GM12878 (cell line): ENCODE measurements around the gene OCRL. TPM values are rescaled to one million over a fixed set of nuclear protein-coding genes. Genes with fewer than 3 reads are reported as not detected.

Experiments
- ATAC-seq: fragments of 200-7000 bp; cut with Tn5 transposase; 3 replicates; pipeline ENCODE4 v1.9.1; 2020; ENCODE audit warnings: mild to moderate bottlenecking, moderate library complexity
- BruUV-seq: library from RNA; stranded (reverse); fragments of 400-500 nt; replicated peaks from 2 replicates; lab custom pipeline; 2021; lab: Mats Ljungman, UMichigan
- CTCF ChIA-PET: fragments of 300-600 bp; sonication (Branson Sonifier 250); formaldehyde crosslinking; extraction: SDS; loops from one replicate; lab custom pipeline; 2021; ENCODE audit warnings: inconsistent platforms; lab: Yijun Ruan, JAX
- POLR2A ChIA-PET: fragments of 350-600 bp; formaldehyde crosslinking; extraction: SDS; loops from one replicate; lab custom pipeline; 2021; ENCODE audit warnings: inconsistent platforms; lab: Charles Lee
- RAD21 ChIA-PET: fragments of 300-600 bp; sonication (Branson Sonifier 250); formaldehyde crosslinking; loops from one replicate; lab custom pipeline; 2023; ENCODE audit warnings: antibody characterized with exemption; ENCODE audit not compliant: unreplicated experiment; lab: Charles Lee
- SMC1A ChIA-PET: fragments of 300-600 bp; sonication (Branson Sonifier 250); formaldehyde crosslinking; loops from one replicate; lab custom pipeline; 2023; ENCODE audit not compliant: unreplicated experiment, uncharacterized antibody; lab: Charles Lee
- DNase-seq: peaks from one replicate; pipeline ENCODE4 v3.0.0-alpha.2; 2011; ENCODE audit warnings: low read depth, low spot score
- FAIRE-seq: peaks from 3 replicates; lab custom pipeline; 2011; peaks lifted over from hg19 to GRCh38; lab: Jason Lieb, UNC
- H2AFZ ChIP-seq: 2 replicates; pipeline ENCODE4 v1.6.0; 2011; ENCODE audit warnings: low read depth, low read length, control low read depth; ENCODE audit not compliant: control insufficient read depth
- H3K27ac ChIP-seq: 2 replicates; pipeline ENCODE4 v1.5.1; 2011; ENCODE audit warnings: control low read depth; ENCODE audit not compliant: control insufficient read depth, insufficient read depth
- H3K27me3 ChIP-seq, 2 experiments: replicated peaks in 1 of 2; 2 replicates each; pipeline versions ENCODE4 v1.6.0 to v1.6.1; 2011; ENCODE audit warnings: low read length in 1 of 2; ENCODE audit not compliant: control insufficient read depth in 2 of 2, insufficient read depth in 2 of 2
- H3K36me3 ChIP-seq, 2 experiments: 2 replicates each; pipeline ENCODE4 v1.5.1; 2011; ENCODE audit warnings: low read length in 1 of 2; ENCODE audit not compliant: control insufficient read depth in 2 of 2, insufficient read depth in 2 of 2
- H3K4me1 ChIP-seq: 2 replicates; pipeline ENCODE4 v1.6.1; 2011; ENCODE audit warnings: mild to moderate bottlenecking, low read length, moderate library complexity, mixed read lengths; ENCODE audit not compliant: control insufficient read depth, insufficient read depth
- H3K4me2 ChIP-seq: 2 replicates; pipeline ENCODE4 v1.6.0; 2011; ENCODE audit warnings: control low read depth; ENCODE audit not compliant: control insufficient read depth, insufficient read depth
- H3K4me3 ChIP-seq: fragments of 200-600 bp; sonication (generic); 2 replicates; pipeline ENCODE4 v1.5.1; 2016
- H3K79me2 ChIP-seq: 2 replicates; pipeline ENCODE4 v1.6.0; 2011; ENCODE audit warnings: low read length; ENCODE audit not compliant: control insufficient read depth, insufficient read depth
- H3K9ac ChIP-seq: 2 replicates; pipeline ENCODE4 v1.8.0; 2011; ENCODE audit warnings: low read length, control low read depth, mixed read lengths; ENCODE audit not compliant: control insufficient read depth, insufficient read depth
- H3K9me3 ChIP-seq: replicated peaks from 3 replicates; pipeline ENCODE4 v1.5.1; 2011; ENCODE audit warnings: mild to moderate bottlenecking, low read length; ENCODE audit not compliant: control insufficient read depth, insufficient read depth
- H4K20me1 ChIP-seq: 2 replicates; pipeline ENCODE4 v1.6.0; 2011; ENCODE audit not compliant: control insufficient read depth, insufficient read depth
- ATF7 ChIP-seq: fragments of 450-650 bp; IDR thresholded peaks from 2 replicates; pipeline ENCODE4 v1.6.1; 2016; ENCODE audit warnings: low read depth, mild to moderate bottlenecking
- MYC ChIP-seq: IDR thresholded peaks from 2 replicates; pipeline ENCODE4 v1.6.1; 2011; ENCODE audit warnings: mild to moderate bottlenecking, low read length, moderate library complexity, inconsistent platforms; ENCODE audit not compliant: insufficient read depth, insufficient replicate concordance, insufficient read length, severe bottlenecking
- RFX5 ChIP-seq: IDR thresholded peaks from 2 replicates; pipeline ENCODE4 v1.6.1; 2011; ENCODE audit warnings: low read depth, low read length, improper control_type of control experiment
- WGBS: methylation state at CpG from one replicate; pipeline ENCODE4 v1.1.6; 2016; ENCODE audit warnings: low lambda C conversion rate; ENCODE audit not compliant: insufficient replicate concordance, insufficient coverage; ENCODE audit errors: missing lambda C conversion rate; 5-methylcytosine and 5-hydroxymethylcytosine counted together
- in situ Hi-C: fragments of 300-500 bp; cut with MboI; formaldehyde crosslinking; loops from 9 replicates; pipeline ENCODE4 v1.14.3; 2018; ENCODE audit warnings: mixed read lengths
- intact Hi-C: fragments of 100-400 bp; cut with micrococcal nuclease; formaldehyde crosslinking; loops from one replicate; pipeline ENCODE4 v1.14.2; 2022; ENCODE audit not compliant: unreplicated experiment
- polyA plus RNA-seq, 11 experiments: library from polyadenylated mRNA; depleted of rRNA in 4 of 11; unstranded in 6 of 11; stranded (reverse) in 5 of 11; fragments of >200 nt; fragmentation: Nextera tagmentation in 4 of 11; fragmentation: Illumina TruSeq in 1 of 11; extraction: Ambion mirVana in 4 of 11; extraction: Trizol in 1 of 11; gene quantifications; 1 replicate in 1 of 11; 2 replicates in 10 of 11; pipeline versions ENCODE4 v1.2.1 to v1.2.3, GENCODE V29; 2011 to 2016; ENCODE audit warnings: inconsistent platforms in 2 of 11, missing spikeins in 2 of 11, low read depth in 1 of 11
- total RNA-seq, 4 experiments: library from RNA; depleted of rRNA in 3 of 4; stranded (reverse); fragments of >200 nt in 3 of 4; fragmentation: Illumina TruSeq in 1 of 4; extraction: Trizol in 1 of 4; gene quantifications; 2 replicates each; pipeline versions ENCODE4 v1.2.1 to v1.2.3, GENCODE V29; 2013 to 2021
- TF ChIP-seq, protein P1 (sequence below): fragments of 450-650 bp; IDR thresholded peaks from 2 replicates; pipeline ENCODE4 v1.6.1; 2018; ENCODE audit warnings: borderline replicate concordance, mild to moderate bottlenecking; ENCODE audit not compliant: partially characterized antibody

The OCRL gene
- total and polyA plus RNA-seq, 10 of the 15 experiments (the other 5 are each of a cell fraction or from before 2014, with no cell fraction given): 0.53 to 4.4 (median 2.3) TPM

DNA sequence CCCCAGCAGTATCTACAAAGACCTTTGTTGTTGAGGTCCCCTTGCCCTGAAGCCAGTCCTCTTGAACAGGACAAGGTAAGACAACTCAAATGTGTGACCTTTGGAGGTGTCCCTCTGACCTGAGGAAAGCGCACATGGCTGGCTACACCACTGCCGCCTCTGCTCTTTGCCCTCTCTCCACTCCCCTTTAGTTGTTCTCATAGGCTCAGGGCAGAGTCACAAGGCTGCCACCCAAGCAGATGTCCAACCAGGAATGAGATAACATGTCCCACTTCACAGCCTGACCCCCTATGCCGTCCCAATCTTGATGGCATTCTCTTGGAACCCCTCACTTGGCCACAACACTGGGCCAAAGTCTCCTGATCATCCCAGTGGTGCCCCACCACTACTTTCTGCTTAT, 68.4 kb downstream of the OCRL start:
- WGBS: 20% methylated on average over 3 of the region's 3 CpGs
- no peak for FAIRE-seq
- Histone ChIP-seq H3K9me3 (no peaks in the 10 kb centered on the region), H3K27me3 (no peaks in the 10 kb centered on the region; a peak in 2 of 4 replicates), H4K20me1 (no peaks in the 10 kb centered on the region), H3K36me3 (no peaks in the 10 kb centered on the region), H3K4me1 (peaks cover 5% of the 10 kb centered on the region), H3K9ac (no peak overlapping the region), H3K4me2 (no peak overlapping the region), H2AFZ (no peak overlapping the region), H3K4me3 (no peak overlapping the region), H3K27ac (no peak overlapping the region), H3K79me2 (no peaks in the 10 kb centered on the region)
- intact Hi-C loops: loop anchor here (5.0 to 10.0 kb wide), 2 partner anchors 299 to 1306 kb away; partner anchors contain the start of gene UTP14A
- no peak for DNase-seq
- no peak for ATAC-seq
- RAD21 ChIA-PET: interaction anchor here (0.9 to 1.9 kb wide), 6 partner anchors 27 to 452 kb away, joined by 3 to 10 read pairs (median 4); no protein-coding TSS in a partner anchor
- TF ChIP-seq MYC: no peak
- TF ChIP-seq ATF7: no peak
- TF ChIP-seq, protein P1, sequence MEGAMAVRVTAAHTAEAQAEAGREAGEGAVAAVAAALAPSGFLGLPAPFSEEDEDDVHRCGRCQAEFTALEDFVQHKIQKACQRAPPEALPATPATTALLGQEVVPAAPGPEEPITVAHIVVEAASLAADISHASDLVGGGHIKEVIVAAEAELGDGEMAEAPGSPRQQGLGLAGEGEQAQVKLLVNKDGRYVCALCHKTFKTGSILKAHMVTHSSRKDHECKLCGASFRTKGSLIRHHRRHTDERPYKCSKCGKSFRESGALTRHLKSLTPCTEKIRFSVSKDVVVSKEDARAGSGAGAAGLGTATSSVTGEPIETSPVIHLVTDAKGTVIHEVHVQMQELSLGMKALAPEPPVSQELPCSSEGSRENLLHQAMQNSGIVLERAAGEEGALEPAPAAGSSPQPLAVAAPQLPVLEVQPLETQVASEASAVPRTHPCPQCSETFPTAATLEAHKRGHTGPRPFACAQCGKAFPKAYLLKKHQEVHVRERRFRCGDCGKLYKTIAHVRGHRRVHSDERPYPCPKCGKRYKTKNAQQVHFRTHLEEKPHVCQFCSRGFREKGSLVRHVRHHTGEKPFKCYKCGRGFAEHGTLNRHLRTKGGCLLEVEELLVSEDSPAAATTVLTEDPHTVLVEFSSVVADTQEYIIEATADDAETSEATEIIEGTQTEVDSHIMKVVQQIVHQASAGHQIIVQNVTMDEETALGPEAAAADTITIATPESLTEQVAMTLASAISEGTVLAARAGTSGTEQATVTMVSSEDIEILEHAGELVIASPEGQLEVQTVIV: no peak
- no peak for TF ChIP-seq RFX5
- BruUV-seq: no TSS peak
- CTCF ChIA-PET: interaction anchor here (0.9 to 3.7 kb wide), 8 partner anchors 12 to 587 kb away, joined by 3 to 21 read pairs (median 4); no protein-coding TSS in a partner anchor
- SMC1A ChIA-PET: interaction anchor here (0.7 to 2.4 kb wide), 5 partner anchors 10 to 297 kb away, joined by 3 to 12 read pairs (median 4); partner anchors contain the start of gene UTP14A
- POLR2A ChIA-PET: no interaction called here
- in situ Hi-C loops: loop anchor here (10.0 to 25.0 kb wide), 3 partner anchors 454 to 1306 kb away; no protein-coding TSS in a partner anchor
